OCI-LY7 (cell line): ENCODE measurements around the gene TBC1D4. TPM values are rescaled to one million over a fixed set of nuclear protein-coding genes. Genes with fewer than 3 reads are reported as not detected.

ENCODE experiments used
- BruUV-seq: library from RNA; stranded (reverse); fragments of 400-500 nt; replicated peaks from 2 replicates; lab custom pipeline; 2021; lab: Mats Ljungman, UMichigan
- CTCF ChIA-PET: fragments of 300-600 bp; sonication (Branson Sonifier 250); formaldehyde crosslinking; loops from one replicate; lab custom pipeline; 2022; ENCODE audit warnings: antibody characterized with exemption; ENCODE audit not compliant: unreplicated experiment; lab: Charles Lee
- POLR2A ChIA-PET: fragments of 300-600 bp; sonication (Branson Sonifier 250); formaldehyde crosslinking; loops from one replicate; lab custom pipeline; 2022; ENCODE audit warnings: antibody characterized with exemption; lab: Charles Lee
- DNase-seq: peaks from one replicate; pipeline ENCODE4 v3.0.0-alpha.2; 2015; ENCODE audit warnings: low spot score
- H2AFZ ChIP-seq: fragments of 200-600 bp; sonication (generic), shearing (Covaris generic); 2 replicates; pipeline ENCODE4 v1.6.1; 2014; ENCODE audit warnings: mild to moderate bottlenecking, antibody characterized with exemption, low read length, moderate library complexity
- H3K27ac ChIP-seq: fragments of 200-600 bp; sonication (generic); 2 replicates; pipeline ENCODE4 v1.5.1; 2014; ENCODE audit warnings: mixed run types, low read depth, mild to moderate bottlenecking, moderate library complexity, low read length, inconsistent platforms; ENCODE audit not compliant: poor library complexity, severe bottlenecking
- H3K36me3 ChIP-seq: fragments of 200-600 bp; sonication (generic); 2 replicates; pipeline ENCODE4 v1.6.1; 2014; ENCODE audit warnings: mild to moderate bottlenecking, antibody characterized with exemption, low read length, moderate library complexity, mixed read lengths; ENCODE audit not compliant: insufficient read depth
- H3K4me1 ChIP-seq: fragments of 200-600 bp; sonication (generic); 2 replicates; pipeline ENCODE4 v1.5.1; 2014; ENCODE audit warnings: mild to moderate bottlenecking, low read length; ENCODE audit not compliant: insufficient read depth, poor library complexity, severe bottlenecking
- H3K4me2 ChIP-seq: fragments of 200-600 bp; sonication (generic); 2 replicates; pipeline ENCODE4 v1.6.1; 2014; ENCODE audit warnings: mild to moderate bottlenecking, low read length
- H3K4me3 ChIP-seq: fragments of 200-600 bp; sonication (generic); 2 replicates; pipeline ENCODE4 v1.5.1; 2014; ENCODE audit warnings: mild to moderate bottlenecking, low read depth, low read length; ENCODE audit not compliant: poor library complexity, severe bottlenecking
- H3K79me2 ChIP-seq: fragments of 200-600 bp; sonication (generic); 2 replicates; pipeline ENCODE4 v1.6.1; 2016; ENCODE audit warnings: low read depth, mild to moderate bottlenecking, low read length, moderate library complexity, mixed read lengths; ENCODE audit not compliant: insufficient read depth
- H3K9me2 ChIP-seq: fragments of 200-600 bp; sonication (generic); 2 replicates; pipeline ENCODE4 v1.6.1; 2016; ENCODE audit warnings: mild to moderate bottlenecking, low read length, mixed read lengths; ENCODE audit not compliant: insufficient read depth
- H3K9me3 ChIP-seq: fragments of 200-600 bp; sonication (generic); 2 replicates; pipeline ENCODE4 v1.6.1; 2014; ENCODE audit warnings: mild to moderate bottlenecking, mixed run types, low read length, mixed read lengths
- H4K20me1 ChIP-seq: fragments of 200-600 bp; sonication (generic); 2 replicates; pipeline ENCODE4 v1.6.1; 2014; ENCODE audit warnings: mild to moderate bottlenecking, antibody characterized with exemption, low read length, moderate library complexity, mixed read lengths; ENCODE audit not compliant: insufficient read depth
- EZH2phosphoT487 ChIP-seq: fragments of 200-600 bp; sonication (generic); IDR thresholded peaks from 2 replicates; pipeline ENCODE4 v1.6.1; 2018; ENCODE audit warnings: low read depth, borderline replicate concordance, mild to moderate bottlenecking, mixed run types, antibody characterized with exemption, low read length, moderate library complexity, mixed read lengths
- intact Hi-C: fragments of 100-400 bp; cut with micrococcal nuclease; formaldehyde crosslinking; loops from one replicate; pipeline ENCODE4 v1.10.0; 2022; ENCODE audit not compliant: unreplicated experiment
- total RNA-seq, 2 experiments: library from RNA; depleted of rRNA in 1 of 2; stranded (reverse); fragments of >200 nt in 1 of 2; shearing (Covaris generic) in 1 of 2; gene quantifications; 2 replicates each; pipeline ENCODE4 v1.2.3, GENCODE V29; 2014 to 2022
- TF ChIP-seq, protein P1 (sequence below): fragments of 200-600 bp; sonication (generic); conservative IDR thresholded peaks from 2 replicates; pipeline ENCODE4 v1.5.1; 2014; ENCODE audit warnings: mild to moderate bottlenecking, antibody characterized with exemption, low read length, moderate library complexity, mixed read lengths

TBC1D4 gene
- total RNA-seq, 2 experiments from 2014 or later, result 21.7 to 24.3 TPM

DNA sequence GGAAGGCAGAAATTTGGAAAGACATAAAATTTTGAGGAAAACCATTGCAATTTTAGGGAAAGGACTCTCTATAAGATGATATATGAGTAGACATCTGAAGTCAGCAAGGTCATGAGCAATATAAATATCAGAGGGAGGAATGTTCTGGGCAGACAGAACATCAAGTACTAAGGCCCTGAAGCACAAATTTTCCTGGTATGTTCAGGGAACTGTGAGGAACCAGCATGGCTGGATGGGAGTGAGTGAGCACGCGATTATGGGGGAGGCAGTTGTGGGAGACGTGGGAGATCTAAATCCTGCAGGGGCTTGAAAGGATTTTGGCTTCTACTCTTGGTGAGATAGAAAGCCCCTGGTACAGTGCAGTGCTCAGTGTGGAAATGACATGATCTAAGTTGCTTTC lies 112.0 kb downstream of the TBC1D4 start:
- no peaks in the 10 kb centered on the region for H4K20me1 ChIP-seq
- TF ChIP-seq, protein P1, sequence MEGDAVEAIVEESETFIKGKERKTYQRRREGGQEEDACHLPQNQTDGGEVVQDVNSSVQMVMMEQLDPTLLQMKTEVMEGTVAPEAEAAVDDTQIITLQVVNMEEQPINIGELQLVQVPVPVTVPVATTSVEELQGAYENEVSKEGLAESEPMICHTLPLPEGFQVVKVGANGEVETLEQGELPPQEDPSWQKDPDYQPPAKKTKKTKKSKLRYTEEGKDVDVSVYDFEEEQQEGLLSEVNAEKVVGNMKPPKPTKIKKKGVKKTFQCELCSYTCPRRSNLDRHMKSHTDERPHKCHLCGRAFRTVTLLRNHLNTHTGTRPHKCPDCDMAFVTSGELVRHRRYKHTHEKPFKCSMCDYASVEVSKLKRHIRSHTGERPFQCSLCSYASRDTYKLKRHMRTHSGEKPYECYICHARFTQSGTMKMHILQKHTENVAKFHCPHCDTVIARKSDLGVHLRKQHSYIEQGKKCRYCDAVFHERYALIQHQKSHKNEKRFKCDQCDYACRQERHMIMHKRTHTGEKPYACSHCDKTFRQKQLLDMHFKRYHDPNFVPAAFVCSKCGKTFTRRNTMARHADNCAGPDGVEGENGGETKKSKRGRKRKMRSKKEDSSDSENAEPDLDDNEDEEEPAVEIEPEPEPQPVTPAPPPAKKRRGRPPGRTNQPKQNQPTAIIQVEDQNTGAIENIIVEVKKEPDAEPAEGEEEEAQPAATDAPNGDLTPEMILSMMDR, result no peak
- TF ChIP-seq EZH2phosphoT487, result no peak
- no peak overlapping the region for H2AFZ ChIP-seq
- H3K4me1 ChIP-seq, result peaks cover 68% of the 10 kb centered on the region
- no peak overlapping the region for H3K4me3 ChIP-seq
- POLR2A ChIA-PET, result interaction anchor here (1.3 kb wide), 1 partner anchor 9 kb away, joined by 4 read pairs; no protein-coding TSS in a partner anchor
- no peak overlapping the region for H3K27ac ChIP-seq
- no peaks in the 10 kb centered on the region for H3K9me3 ChIP-seq
- DNase-seq, result no peak
- peaks cover 10% of the 10 kb centered on the region; the same call in 1 of the 2 replicates for H3K79me2 ChIP-seq
- H3K4me2 ChIP-seq, result no peak overlapping the region
- CTCF ChIA-PET, result no interaction called here
- no peaks in the 10 kb centered on the region for H3K9me2 ChIP-seq
- no TSS peak for BruUV-seq
- intact Hi-C loops, result loop anchor here (5.0 kb wide), 1 partner anchor 267 kb away; the partner anchor contains the start of gene LMO7
- H3K36me3 ChIP-seq, result no peaks in the 10 kb centered on the region

DNA sequence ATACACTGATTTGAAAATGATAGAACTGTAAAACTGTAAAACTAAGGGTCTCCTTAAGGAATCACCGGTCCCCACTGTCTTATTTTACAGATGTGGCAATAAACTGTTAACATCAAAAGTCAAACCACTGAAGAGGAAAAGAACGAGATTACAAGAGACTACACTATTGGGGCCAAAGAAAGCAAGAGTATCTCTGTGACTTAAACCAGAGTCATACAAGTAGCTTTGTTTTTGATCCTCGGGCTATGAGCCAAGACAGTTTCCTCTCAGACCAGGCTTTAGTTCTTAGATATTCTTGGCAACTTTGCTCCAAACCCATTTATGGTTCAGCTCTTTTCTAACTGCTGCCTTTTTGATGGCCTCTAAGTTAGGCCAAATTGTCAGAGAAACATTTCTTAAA lies 113.8 kb downstream of the TBC1D4 start:
- Histone ChIP-seq H3K4me2 (no peak overlapping the region), H3K9me3 (no peaks in the 10 kb centered on the region), H3K36me3 (no peaks in the 10 kb centered on the region), H3K79me2 (peaks cover 10% of the 10 kb centered on the region; the same call in 1 of the 2 replicates), H3K4me3 (no peak overlapping the region), H3K27ac (no peak overlapping the region), H3K9me2 (no peaks in the 10 kb centered on the region), H3K4me1 (peaks cover 70% of the 10 kb centered on the region), H4K20me1 (no peaks in the 10 kb centered on the region), H2AFZ (no peak overlapping the region)
- ChIA-PET CTCF (no interaction called here), POLR2A (interaction anchor here (0.7 to 1.9 kb wide), 5 partner anchors 8 to 156 kb away, joined by 3 to 4 read pairs (median 4); no protein-coding TSS in a partner anchor)
- TF ChIP-seq, protein P1, result no peak
- no peak for TF ChIP-seq EZH2phosphoT487
- no TSS peak for BruUV-seq
- DNase-seq, result no peak
- intact Hi-C loops, result loop anchor here (5.0 kb wide), 1 partner anchor 269 kb away; the partner anchor contains the start of gene LMO7
